NCI-H1048 (cell line): Measurements from ENCODE around the gene DIPK1C.
"Not testable (repeated sequence)": the region's sequence is repeated elsewhere in the genome, so short reads cannot be mapped to it uniquely, and the experiment has no call there.

Experiments used
- DNase-seq: peaks from one replicate; lab custom pipeline; 2025; lab: John Stamatoyannopoulos, UW

Gene DIPK1C

GRCh38 chr18:74457043-74457724 is at the start of gene DIPK1C:
Gene DIPK1C (minus strand): TSS chr18:74457308. CDS start chr18:74457259, 49 bp downstream.
- no peak for DNase-seq

GRCh38 chr18:74506448-74507084 is 49.5 kb upstream of the DIPK1C start:
- no peak for DNase-seq

- DNase-seq: no peak
Measured at GRCh38 chr18:74505776-74506175, 48.7 kb upstream of the DIPK1C start.

GRCh38 chr18:74503137-74503536 is 46.0 kb upstream of the DIPK1C start:
- DNase-seq: no peak

- DNase-seq: no peak
Measured at GRCh38 chr18:74501386-74501785, 44.3 kb upstream of the DIPK1C start.

GRCh38 chr18:74500774-74501173 is 43.7 kb upstream of the DIPK1C start:
- DNase-seq: not testable (repeated sequence)

- no peak for DNase-seq
Measured at GRCh38 chr18:74500372-74500771, 43.3 kb upstream of the DIPK1C start.

- DNase-seq: no peak
Measured at GRCh38 chr18:74499633-74500032, 42.5 kb upstream of the DIPK1C start.

- DNase-seq: no peak
Measured at GRCh38 chr18:74498712-74499627, 41.9 kb upstream of the DIPK1C start.

GRCh38 chr18:74497778-74498177 is 40.7 kb upstream of the DIPK1C start:
- no peak for DNase-seq

- DNase-seq: no peak
Measured at GRCh38 chr18:74497324-74497676, 40.2 kb upstream of the DIPK1C start.

GRCh38 chr18:74496508-74497323 is 39.6 kb upstream of the DIPK1C start:
- DNase-seq: no peak

- DNase-seq: peak; percentile 97
Measured at GRCh38 chr18:74495581-74496507, 38.7 kb upstream of the DIPK1C start, which contains the start of gene CNDP2. Gene CNDP2 (plus strand): TSS chr18:74496363. CDS start chr18:74499974, 3,611 bp downstream.

GRCh38 chr18:74494514-74494913 is 37.4 kb upstream of the DIPK1C start:
- DNase-seq: no peak

GRCh38 chr18:74493689-74494088 is 36.6 kb upstream of the DIPK1C start:
- no peak for DNase-seq

GRCh38 chr18:74492259-74492658 is 35.2 kb upstream of the DIPK1C start:
- DNase-seq: no peak

GRCh38 chr18:74489676-74490075 is 32.6 kb upstream of the DIPK1C start:
- no peak for DNase-seq

- no peak for DNase-seq
Measured at GRCh38 chr18:74488864-74489263, 31.8 kb upstream of the DIPK1C start.

- DNase-seq: no peak
Measured at GRCh38 chr18:74488354-74488753, 31.2 kb upstream of the DIPK1C start.

- DNase-seq: no peak
Measured at GRCh38 chr18:74486119-74486849, 29.2 kb upstream of the DIPK1C start.
